Neural cell (in vitro differentiated cells): ENCODE measurements around the gene ITGAE.
"Not testable (repeated sequence)": the region's sequence is repeated elsewhere in the genome, so short reads cannot be mapped to it uniquely, and the experiment has no call there.

Experiments used
- CTCF ChIP-seq: fragments of 450-650 bp; IDR thresholded peaks from 2 replicates; pipeline ENCODE4 v1.5.1; 2014; ENCODE audit warnings: antibody characterized with exemption, mild to moderate bottlenecking, moderate library complexity; ENCODE audit not compliant: poor library complexity, severe bottlenecking
- EP300 ChIP-seq: fragments of 450-650 bp; conservative IDR thresholded peaks from 2 replicates; pipeline ENCODE4 v1.6.1; 2014; ENCODE audit warnings: antibody characterized with exemption, mild to moderate bottlenecking, moderate library complexity; ENCODE audit not compliant: poor library complexity, severe bottlenecking
- EZH2 ChIP-seq: fragments of 200-600, 300-800 bp; shearing (Covaris generic), sonication (generic); IDR thresholded peaks from 2 replicates; pipeline ENCODE4 v1.6.1; 2014; ENCODE audit warnings: antibody characterized with exemption, low read length, borderline replicate concordance, mild to moderate bottlenecking; ENCODE audit not compliant: insufficient read depth, poor library complexity, severe bottlenecking
- MXI1 ChIP-seq: fragments of 450-650 bp; conservative IDR thresholded peaks from 2 replicates; pipeline ENCODE4 v1.6.1; 2014; ENCODE audit warnings: antibody characterized with exemption, mild to moderate bottlenecking; ENCODE audit not compliant: poor library complexity, severe bottlenecking
- POLR2AphosphoS5 ChIP-seq: IDR thresholded peaks from 2 replicates; pipeline ENCODE4 v1.6.1; 2012
- RAD21 ChIP-seq: fragments of 450-650 bp; conservative IDR thresholded peaks from 2 replicates; pipeline ENCODE4 v1.6.1; 2014; ENCODE audit warnings: antibody characterized with exemption, mild to moderate bottlenecking, moderate library complexity
- REST ChIP-seq: IDR thresholded peaks from 2 replicates; pipeline ENCODE4 v1.6.1; 2012; ENCODE audit warnings: borderline replicate concordance
- SMC3 ChIP-seq: fragments of 450-650 bp; conservative IDR thresholded peaks from 2 replicates; pipeline ENCODE4 v1.6.1; 2014; ENCODE audit warnings: antibody characterized with exemption, mild to moderate bottlenecking, moderate library complexity; ENCODE audit not compliant: poor library complexity
- TAF1 ChIP-seq: IDR thresholded peaks from 2 replicates; pipeline ENCODE4 v1.6.1; 2012; ENCODE audit warnings: low read depth

- TF ChIP-seq CTCF, EZH2, POLR2AphosphoS5, RAD21, EP300, TAF1, SMC3, REST, MXI1: not testable (repeated sequence)
These were observed 43.6 kb upstream of the ITGAE start for GRCh38 chr17:3844556-3844955.
